Epithelial cell of esophagus (primary cell): ENCODE data around the gene IL37.

ENCODE experiments used
- DNase-seq: peaks from one replicate; pipeline ENCODE4 v3.0.0; 2010; ENCODE audit warnings: low read depth
- H3K4me3 ChIP-seq: 2 replicates; pipeline ENCODE4 v1.5.1; 2011; ENCODE audit warnings: mild to moderate bottlenecking, low read length, control low read depth
- CTCF ChIP-seq: IDR thresholded peaks from 2 replicates; pipeline ENCODE4 v1.5.1; 2011; ENCODE audit warnings: low read depth, mild to moderate bottlenecking, low read length, control low read depth, inconsistent platforms; ENCODE audit not compliant: insufficient read depth; ENCODE audit errors: missing control alignments

IL37 gene

GRCh38 chr2:112880696-112881095, 30.3 kb upstream of the IL37 start:
- H3K4me3 ChIP-seq: no peak overlapping the region
- DNase-seq: no peak
- no peak for TF ChIP-seq CTCF

DNA sequence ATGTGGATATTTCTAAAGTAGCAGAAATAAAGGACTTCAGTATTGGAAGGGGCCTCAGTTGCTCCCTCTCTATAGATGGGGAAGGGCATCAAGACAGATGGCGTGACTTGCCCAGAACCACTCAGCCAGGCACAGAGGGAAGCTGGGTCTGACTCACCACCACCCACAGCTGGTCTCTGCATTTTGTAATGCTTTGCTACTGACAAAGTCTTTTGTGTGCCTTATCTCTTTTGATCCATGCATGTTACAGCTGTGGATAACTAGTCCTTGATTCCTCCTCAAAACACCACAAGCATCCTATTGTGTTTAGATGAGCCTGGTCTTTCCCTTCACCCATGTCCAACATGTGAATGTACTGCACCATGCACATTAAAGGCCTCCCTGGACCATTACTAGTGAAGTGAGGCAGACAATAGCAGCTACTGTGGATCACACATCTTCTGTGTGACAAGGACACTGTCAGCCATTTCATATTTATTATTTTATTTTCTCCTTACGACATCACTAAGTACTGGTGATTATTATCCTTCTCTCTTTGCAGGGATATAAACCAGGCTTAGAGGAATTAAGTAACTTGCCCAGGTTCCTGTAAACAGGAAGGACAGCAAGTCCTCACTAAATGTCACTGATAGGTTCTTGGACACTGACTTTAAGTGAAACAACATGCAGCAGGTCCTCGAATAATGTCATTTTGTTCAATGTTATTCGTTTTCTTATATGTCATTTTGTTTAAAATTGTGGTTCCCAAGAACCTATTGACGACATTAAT, 29.6 kb upstream of the IL37 start:
- TF ChIP-seq CTCF: no peak
- DNase-seq: peak; percentile 90
- H3K4me3 ChIP-seq: no peak overlapping the region

DNA sequence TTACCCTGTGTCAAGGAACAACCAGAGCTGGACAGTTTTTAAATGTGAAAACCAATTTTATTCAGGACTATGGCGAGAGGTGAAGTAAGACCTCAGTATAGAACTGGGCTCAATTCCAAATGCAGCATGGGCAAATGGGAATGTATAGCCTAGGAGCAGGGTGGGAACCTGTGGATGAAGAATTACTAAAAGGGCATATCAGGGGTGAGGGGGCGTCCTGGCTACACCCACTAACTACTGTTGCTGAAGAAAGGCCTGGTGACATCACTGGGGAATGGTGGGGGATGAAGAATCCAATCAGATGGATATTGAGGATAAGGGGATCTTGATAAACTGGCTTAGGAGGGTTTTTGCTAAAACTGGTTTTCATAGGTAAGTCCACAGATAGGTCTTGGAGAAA, 27.3 kb upstream of the IL37 start:
- TF ChIP-seq CTCF: no peak
- DNase-seq: no peak
- H3K4me3 ChIP-seq: no peak overlapping the region

GRCh38 chr2:112884869-112885505, 26.0 kb upstream of the IL37 start:
- peak; percentile 87 for TF ChIP-seq CTCF
- no peak overlapping the region for H3K4me3 ChIP-seq
- peak; percentile 66 for DNase-seq

DNA sequence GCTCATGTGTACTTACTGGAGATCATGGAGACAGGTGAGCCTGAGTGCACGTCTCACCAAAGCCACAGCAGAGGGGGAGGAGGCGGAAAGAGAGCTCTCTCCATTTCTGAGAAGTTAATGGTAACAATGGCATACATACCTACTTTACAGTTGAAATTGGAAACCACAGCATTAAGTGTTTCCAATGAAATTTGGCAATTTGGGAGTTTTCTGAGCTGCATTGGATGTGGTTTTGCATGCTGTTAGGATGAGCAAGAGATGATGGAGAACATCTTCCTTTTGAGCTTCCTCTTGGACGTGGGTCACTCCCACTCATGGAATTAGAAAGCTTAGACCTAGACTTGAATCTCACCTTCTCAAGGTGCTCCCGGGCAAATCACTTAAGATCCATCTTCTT, 25.5 kb upstream of the IL37 start:
- no peak overlapping the region for H3K4me3 ChIP-seq
- no peak for DNase-seq
- no peak for TF ChIP-seq CTCF

- no peak for DNase-seq
- H3K4me3 ChIP-seq: no peak overlapping the region
- TF ChIP-seq CTCF: no peak
Observed at GRCh38 chr2:112886291-112886690, 24.7 kb upstream of the IL37 start.

DNA sequence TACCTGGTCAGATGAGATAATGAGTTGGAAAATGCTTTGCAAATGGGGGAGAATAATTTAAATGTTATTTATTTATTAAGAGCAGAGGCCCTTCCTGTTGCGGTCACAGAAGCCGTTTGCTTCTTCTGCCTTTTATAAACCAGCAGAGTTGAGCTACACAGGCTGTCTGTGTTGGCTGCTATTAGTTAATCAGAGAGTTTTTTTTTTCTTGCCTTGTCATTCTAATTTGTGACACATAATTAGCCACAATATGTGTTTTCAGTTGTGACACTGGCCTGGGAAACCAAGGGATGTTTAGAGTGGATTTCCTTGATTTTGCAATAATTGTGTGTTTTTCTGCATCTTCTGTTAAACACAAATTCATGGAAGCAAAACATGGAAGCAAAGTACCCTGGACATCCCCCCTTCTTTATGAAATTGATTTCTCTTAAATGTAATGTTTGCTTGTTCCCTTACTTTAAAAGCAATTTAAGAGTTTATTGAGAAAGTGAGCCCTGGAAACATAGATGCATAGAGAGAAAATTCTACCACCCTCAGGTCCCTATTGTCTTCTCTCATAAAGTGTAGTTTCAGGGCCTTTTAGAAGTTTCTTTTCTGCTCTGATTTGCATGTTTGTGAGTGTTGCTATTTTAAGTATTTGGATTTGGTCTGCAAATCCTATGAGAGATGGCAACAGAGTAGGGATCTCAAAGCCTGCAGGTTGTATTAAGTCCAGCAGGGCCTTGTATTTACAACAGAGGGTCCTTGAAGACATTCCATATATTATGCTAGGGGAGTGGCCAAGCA, 22.8 kb upstream of the IL37 start:
- no peak for DNase-seq
- no peak for TF ChIP-seq CTCF
- H3K4me3 ChIP-seq: no peak overlapping the region
